Measurements from ENCODE around the gene ANAPC1. TPM values are rescaled to one million over a fixed set of nuclear protein-coding genes. Genes with fewer than 3 reads are reported as not detected.

Gene ANAPC1
- total and polyA plus RNA-seq, 9 of the 15 experiments (the other 6 are each of a cell fraction or from before 2014, with no cell fraction given), result 14.0 to 126 (median 78.2) TPM

DNA sequence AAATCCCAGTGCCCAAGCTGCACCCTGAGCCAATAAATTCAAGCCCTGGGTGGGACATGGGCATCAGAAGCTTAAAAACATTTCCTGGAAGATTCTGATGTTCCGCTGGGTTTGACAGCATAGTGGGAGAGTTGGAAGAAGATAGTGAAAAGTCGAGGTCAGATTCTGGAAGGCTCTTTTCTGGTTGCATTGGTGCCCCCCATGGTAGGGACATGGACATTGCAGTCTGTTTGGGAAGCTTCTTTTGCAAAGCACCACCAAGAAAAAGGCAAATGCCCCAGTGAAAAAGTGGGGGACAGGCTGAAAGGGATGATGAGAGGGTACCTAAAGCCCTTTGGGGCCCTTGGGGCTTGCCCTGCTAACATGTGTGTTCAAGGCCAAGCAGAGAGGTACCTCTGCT is 35.4 kb upstream of the ANAPC1 start (continued):
- TF ChIP-seq, protein P1, sequence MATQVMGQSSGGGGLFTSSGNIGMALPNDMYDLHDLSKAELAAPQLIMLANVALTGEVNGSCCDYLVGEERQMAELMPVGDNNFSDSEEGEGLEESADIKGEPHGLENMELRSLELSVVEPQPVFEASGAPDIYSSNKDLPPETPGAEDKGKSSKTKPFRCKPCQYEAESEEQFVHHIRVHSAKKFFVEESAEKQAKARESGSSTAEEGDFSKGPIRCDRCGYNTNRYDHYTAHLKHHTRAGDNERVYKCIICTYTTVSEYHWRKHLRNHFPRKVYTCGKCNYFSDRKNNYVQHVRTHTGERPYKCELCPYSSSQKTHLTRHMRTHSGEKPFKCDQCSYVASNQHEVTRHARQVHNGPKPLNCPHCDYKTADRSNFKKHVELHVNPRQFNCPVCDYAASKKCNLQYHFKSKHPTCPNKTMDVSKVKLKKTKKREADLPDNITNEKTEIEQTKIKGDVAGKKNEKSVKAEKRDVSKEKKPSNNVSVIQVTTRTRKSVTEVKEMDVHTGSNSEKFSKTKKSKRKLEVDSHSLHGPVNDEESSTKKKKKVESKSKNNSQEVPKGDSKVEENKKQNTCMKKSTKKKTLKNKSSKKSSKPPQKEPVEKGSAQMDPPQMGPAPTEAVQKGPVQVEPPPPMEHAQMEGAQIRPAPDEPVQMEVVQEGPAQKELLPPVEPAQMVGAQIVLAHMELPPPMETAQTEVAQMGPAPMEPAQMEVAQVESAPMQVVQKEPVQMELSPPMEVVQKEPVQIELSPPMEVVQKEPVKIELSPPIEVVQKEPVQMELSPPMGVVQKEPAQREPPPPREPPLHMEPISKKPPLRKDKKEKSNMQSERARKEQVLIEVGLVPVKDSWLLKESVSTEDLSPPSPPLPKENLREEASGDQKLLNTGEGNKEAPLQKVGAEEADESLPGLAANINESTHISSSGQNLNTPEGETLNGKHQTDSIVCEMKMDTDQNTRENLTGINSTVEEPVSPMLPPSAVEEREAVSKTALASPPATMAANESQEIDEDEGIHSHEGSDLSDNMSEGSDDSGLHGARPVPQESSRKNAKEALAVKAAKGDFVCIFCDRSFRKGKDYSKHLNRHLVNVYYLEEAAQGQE (IDR thresholded peaks at IDR 0.05; ENCODE audit: borderline replicate concordance), result no peak
- TF ChIP-seq, protein P1 (CRISPR knock-in tag; IDR thresholded peaks at IDR 0.05; ENCODE audit: low read depth), result no peak
- no peak for TF ChIP-seq SMARCB1 (IDR thresholded peaks at IDR 0.05; ENCODE audit: insufficient read length, low read depth)
- no peak for TF ChIP-seq UBTF (IDR thresholded peaks at IDR 0.05; ENCODE audit: borderline replicate concordance in 1 of 2, low read depth in 2 of 2, low read length in 2 of 2)

Data from K562 (cell line).